Measurements from ENCODE around the gene UNC93A. TPM values are rescaled to one million over a fixed set of nuclear protein-coding genes. Genes with fewer than 3 reads are reported as not detected.
"Not testable (repeated sequence)": the region's sequence is repeated elsewhere in the genome, so short reads cannot be mapped to it uniquely, and the experiment has no call there.

Gene UNC93A
- total and polyA plus RNA-seq, 2 donors (not counting 1 experiment from before 2014, with no cell fraction given), result not detected

DNA sequence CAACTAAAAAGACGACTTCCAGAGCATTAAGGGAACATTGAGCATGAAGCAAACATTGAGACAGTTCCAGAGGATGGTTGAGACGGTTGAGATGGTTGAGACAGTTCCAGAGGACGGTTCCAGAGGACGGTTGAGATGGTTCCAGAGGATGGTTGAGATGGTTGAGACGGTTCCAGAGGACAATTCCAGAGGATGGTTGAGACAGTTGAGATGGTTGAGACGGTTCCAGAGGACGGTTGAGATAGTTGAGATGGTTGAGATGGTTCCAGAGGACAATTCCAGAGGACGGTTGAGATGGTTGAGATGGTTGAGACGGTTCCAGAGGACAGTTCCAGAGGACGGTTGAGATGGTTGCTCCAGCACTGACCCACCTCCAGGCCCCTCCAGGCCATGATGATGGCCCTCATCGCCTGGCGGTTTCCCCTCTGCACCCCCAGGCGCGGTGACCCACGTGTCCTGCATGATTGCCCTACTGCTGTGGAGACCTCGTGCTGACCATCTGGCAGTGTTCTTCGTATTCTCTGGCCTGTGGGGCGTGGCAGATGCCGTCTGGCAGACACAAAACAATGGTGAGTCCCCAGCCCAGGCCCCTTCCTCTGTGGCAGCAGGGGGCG is 16.3 kb downstream of the UNC93A start:
- Histone ChIP-seq H3K79me2 (ENCODE audit: control insufficient read depth, insufficient read depth, low read length) (no peaks in the 10 kb centered on the region), H4K20me1 (ENCODE audit: control insufficient read depth, extremely low read depth, insufficient read depth, low read length) (no peaks in the 10 kb centered on the region), H3K4me1 (ENCODE audit: control insufficient read depth, extremely low read depth, insufficient read depth, low read length) (no peaks in the 10 kb centered on the region), H2AFZ (ENCODE audit: low read length) (no peak overlapping the region), H3K9ac (ENCODE audit: insufficient read depth, low read length) (no peak overlapping the region), H3K36me3 (ENCODE audit: control insufficient read depth, insufficient read depth, low read length) (no peaks in the 10 kb centered on the region), H3K9me3 (ENCODE audit: control insufficient read depth, insufficient read depth, low read depth, low read length) (no peaks in the 10 kb centered on the region), H3K27ac (ENCODE audit: insufficient read depth, low read length) (no peak overlapping the region), H3K27me3 (ENCODE audit: control insufficient read depth, insufficient read depth, low read length) (no peaks in the 10 kb centered on the region), H3K4me3 (replicated peaks in 1 of 4; ENCODE audit: control extremely low read depth in 1 of 4, insufficient read depth in 1 of 4, low read depth in 3 of 4, low read length in 4 of 4) (no peak overlapping the region), H3K4me2 (ENCODE audit: extremely low read depth, insufficient read depth, low read length) (no peak overlapping the region)
- no peak for DNase-seq (ENCODE audit: low read depth in 2 of 2)
- no peak for TF ChIP-seq EZH2 (IDR thresholded peaks at IDR 0.05; ENCODE audit: low read length, missing control alignments)
- TF ChIP-seq, protein P1, sequence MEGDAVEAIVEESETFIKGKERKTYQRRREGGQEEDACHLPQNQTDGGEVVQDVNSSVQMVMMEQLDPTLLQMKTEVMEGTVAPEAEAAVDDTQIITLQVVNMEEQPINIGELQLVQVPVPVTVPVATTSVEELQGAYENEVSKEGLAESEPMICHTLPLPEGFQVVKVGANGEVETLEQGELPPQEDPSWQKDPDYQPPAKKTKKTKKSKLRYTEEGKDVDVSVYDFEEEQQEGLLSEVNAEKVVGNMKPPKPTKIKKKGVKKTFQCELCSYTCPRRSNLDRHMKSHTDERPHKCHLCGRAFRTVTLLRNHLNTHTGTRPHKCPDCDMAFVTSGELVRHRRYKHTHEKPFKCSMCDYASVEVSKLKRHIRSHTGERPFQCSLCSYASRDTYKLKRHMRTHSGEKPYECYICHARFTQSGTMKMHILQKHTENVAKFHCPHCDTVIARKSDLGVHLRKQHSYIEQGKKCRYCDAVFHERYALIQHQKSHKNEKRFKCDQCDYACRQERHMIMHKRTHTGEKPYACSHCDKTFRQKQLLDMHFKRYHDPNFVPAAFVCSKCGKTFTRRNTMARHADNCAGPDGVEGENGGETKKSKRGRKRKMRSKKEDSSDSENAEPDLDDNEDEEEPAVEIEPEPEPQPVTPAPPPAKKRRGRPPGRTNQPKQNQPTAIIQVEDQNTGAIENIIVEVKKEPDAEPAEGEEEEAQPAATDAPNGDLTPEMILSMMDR (conservative IDR thresholded peaks at IDR 0.05 in 1 of 2, IDR thresholded peaks at IDR 0.05 in 1 of 2; ENCODE audit: low read depth in 1 of 2, low read length in 2 of 2), result no peak

DNA sequence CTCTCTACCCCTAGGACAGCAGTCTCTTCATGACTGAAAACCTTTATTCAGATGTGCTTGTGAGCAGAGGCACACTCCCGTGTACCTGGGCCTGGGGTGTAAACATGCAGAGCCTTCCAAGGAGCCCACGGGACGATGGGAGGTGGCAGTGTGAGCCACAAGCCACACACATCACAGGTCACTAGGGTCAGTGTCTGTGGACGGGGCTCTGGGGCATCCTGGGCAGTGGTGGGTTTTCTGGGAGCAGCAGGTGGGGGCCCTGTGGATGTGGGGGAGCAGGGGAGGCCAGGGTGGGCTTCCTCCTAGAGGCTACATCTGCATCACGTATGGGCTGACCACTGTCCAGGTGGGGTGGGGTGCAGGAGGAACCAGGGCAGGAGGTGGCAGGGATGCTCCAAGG is 17.1 kb downstream of the UNC93A start:
- no peaks in the 10 kb centered on the region for H3K9me3 ChIP-seq (ENCODE audit: control insufficient read depth, insufficient read depth, low read depth, low read length)
- DNase-seq (ENCODE audit: low read depth in 2 of 2), result no peak
- H2AFZ ChIP-seq (ENCODE audit: low read length), result no peak overlapping the region
- TF ChIP-seq EZH2 (IDR thresholded peaks at IDR 0.05; ENCODE audit: low read length, missing control alignments), result no peak
- TF ChIP-seq, protein P1 (conservative IDR thresholded peaks at IDR 0.05 in 1 of 2, IDR thresholded peaks at IDR 0.05 in 1 of 2; ENCODE audit: low read depth in 1 of 2, low read length in 2 of 2), result no peak
- H4K20me1 ChIP-seq (ENCODE audit: control insufficient read depth, extremely low read depth, insufficient read depth, low read length), result no peaks in the 10 kb centered on the region
- no peaks in the 10 kb centered on the region for H3K4me1 ChIP-seq (ENCODE audit: control insufficient read depth, extremely low read depth, insufficient read depth, low read length)
- H3K36me3 ChIP-seq (ENCODE audit: control insufficient read depth, insufficient read depth, low read length), result no peaks in the 10 kb centered on the region
- no peak overlapping the region for H3K27ac ChIP-seq (ENCODE audit: insufficient read depth, low read length)
- no peak overlapping the region for H3K4me2 ChIP-seq (ENCODE audit: extremely low read depth, insufficient read depth, low read length)
- no peak overlapping the region for H3K4me3 ChIP-seq (replicated peaks in 1 of 4; ENCODE audit: control extremely low read depth in 1 of 4, insufficient read depth in 1 of 4, low read depth in 3 of 4, low read length in 4 of 4)
- no peak overlapping the region for H3K9ac ChIP-seq (ENCODE audit: insufficient read depth, low read length)
- H3K79me2 ChIP-seq (ENCODE audit: control insufficient read depth, insufficient read depth, low read length), result no peaks in the 10 kb centered on the region
- no peaks in the 10 kb centered on the region for H3K27me3 ChIP-seq (ENCODE audit: control insufficient read depth, insufficient read depth, low read length)

DNA sequence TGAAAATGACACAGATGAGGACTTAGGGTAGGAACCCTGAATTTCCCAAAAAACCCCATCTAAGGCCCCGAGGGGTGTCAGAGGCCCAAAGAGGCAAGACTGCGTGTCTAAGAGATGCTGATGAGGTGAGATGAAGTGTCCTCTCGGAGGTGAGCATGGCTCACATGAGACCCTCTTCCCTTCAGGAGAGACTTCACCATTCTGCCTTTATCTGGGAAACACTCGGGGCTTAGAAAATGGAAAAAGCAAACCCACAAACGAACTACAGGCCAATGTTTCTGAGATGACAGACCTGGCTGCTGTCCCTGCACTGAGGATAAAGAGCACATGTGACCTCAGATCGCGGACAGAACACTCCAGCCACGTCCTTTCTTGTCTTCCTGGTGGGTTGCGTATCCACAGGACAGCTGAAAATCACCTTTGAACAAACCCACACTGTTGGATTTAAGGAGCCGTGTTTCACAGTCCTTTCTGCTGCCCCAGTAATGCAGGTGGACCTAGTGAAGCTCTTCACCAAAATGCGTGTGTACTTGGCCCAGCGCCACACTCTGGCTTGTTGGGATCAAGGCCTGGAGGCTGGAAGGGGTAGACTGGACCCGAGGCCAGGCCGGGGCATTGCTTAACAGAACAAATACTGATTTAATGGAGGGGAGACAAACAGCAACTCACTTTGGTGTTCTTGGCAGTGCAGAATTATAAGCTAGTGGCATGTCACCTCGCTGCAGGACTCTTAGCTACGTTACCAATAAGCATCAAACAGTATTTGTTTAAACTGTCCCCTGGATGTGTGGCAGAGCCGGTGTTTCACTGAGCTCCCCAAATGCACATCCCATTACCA is 18.5 kb downstream of the UNC93A start:
- H4K20me1 ChIP-seq (ENCODE audit: control insufficient read depth, extremely low read depth, insufficient read depth, low read length); DNase-seq (ENCODE audit: low read depth in 2 of 2); H3K4me1 ChIP-seq (ENCODE audit: control insufficient read depth, extremely low read depth, insufficient read depth, low read length); H3K27me3 ChIP-seq (ENCODE audit: control insufficient read depth, insufficient read depth, low read length); H3K9me3 ChIP-seq (ENCODE audit: control insufficient read depth, insufficient read depth, low read depth, low read length); H2AFZ ChIP-seq (ENCODE audit: low read length); H3K79me2 ChIP-seq (ENCODE audit: control insufficient read depth, insufficient read depth, low read length); H3K4me3 ChIP-seq (replicated peaks in 1 of 4; ENCODE audit: control extremely low read depth in 1 of 4, insufficient read depth in 1 of 4, low read depth in 3 of 4, low read length in 4 of 4); H3K4me2 ChIP-seq (ENCODE audit: extremely low read depth, insufficient read depth, low read length); H3K9ac ChIP-seq (ENCODE audit: insufficient read depth, low read length); H3K36me3 ChIP-seq (ENCODE audit: control insufficient read depth, insufficient read depth, low read length); H3K27ac ChIP-seq (ENCODE audit: insufficient read depth, low read length): not testable (repeated sequence)

Measured in fibroblast of lung (primary cell).